HCT116 (cell line): Measurements from ENCODE around the gene FAM234B.

Experiments
- EGR1 ChIP-seq: IDR thresholded peaks from 2 replicates; pipeline ENCODE4 v1.6.1; 2012; ENCODE audit warnings: low read depth
- EZH2 ChIP-seq: fragments of 200-600 bp; sonication (generic); IDR thresholded peaks from 2 replicates; pipeline ENCODE4 v1.6.1; 2017; ENCODE audit warnings: antibody characterized with exemption, mixed run types
- POLR2A ChIP-seq: IDR thresholded peaks from 2 replicates; pipeline ENCODE4 v1.7.0; 2011; ENCODE audit warnings: borderline replicate concordance; ENCODE audit not compliant: insufficient read depth, insufficient read length; ENCODE audit errors: extremely low read depth
- TF ChIP-seq, protein P1 (sequence below), 3 experiments: fragments of 200-600 bp in 1 of 3; sonication (generic) in 1 of 3; IDR thresholded peaks in 2 of 3; conservative IDR thresholded peaks in 1 of 3; 2 replicates each; pipeline ENCODE4 v1.5.1; 2012 to 2017; ENCODE audit warnings: low read depth in 2 of 3, low read length in 2 of 3, antibody characterized with exemption in 1 of 3, borderline replicate concordance in 1 of 3, control low read depth in 1 of 3, mild to moderate bottlenecking in 1 of 3, mixed read lengths in 1 of 3, mixed run types in 1 of 3, moderate library complexity in 1 of 3; ENCODE audit not compliant: insufficient read depth in 1 of 3

DNA sequence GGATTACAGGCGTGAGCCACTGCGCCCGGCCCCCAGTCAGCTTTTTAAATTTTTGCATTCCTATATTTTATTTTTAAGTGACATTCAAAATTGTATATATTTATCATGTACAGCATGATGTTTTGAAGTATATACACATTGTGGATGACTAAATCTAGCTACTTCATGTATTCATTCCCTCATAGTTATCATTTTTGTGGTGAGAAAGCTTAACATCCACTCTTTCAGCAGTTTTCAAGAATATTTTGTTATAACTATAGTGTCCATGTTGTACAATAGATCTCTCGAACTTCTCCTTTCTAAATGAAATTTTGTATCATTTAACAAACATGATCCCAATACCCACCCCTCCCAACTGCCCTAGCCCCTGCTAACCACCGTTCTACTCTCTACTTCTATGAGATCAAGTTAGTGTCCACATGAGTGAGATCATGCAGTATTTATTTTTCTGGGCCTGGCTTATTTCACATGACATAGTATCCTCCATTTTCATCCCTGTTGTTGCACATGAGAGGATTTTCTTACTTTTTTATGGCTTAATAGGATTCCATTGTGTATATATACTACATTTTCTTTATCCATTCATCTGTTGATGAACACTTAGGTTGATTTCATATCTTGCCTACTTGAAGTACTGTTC is 35.3 kb upstream of the FAM234B start:
- TF ChIP-seq EGR1 (no peak), EZH2 (no peak), POLR2A (no peak)
- TF ChIP-seq, protein P1, sequence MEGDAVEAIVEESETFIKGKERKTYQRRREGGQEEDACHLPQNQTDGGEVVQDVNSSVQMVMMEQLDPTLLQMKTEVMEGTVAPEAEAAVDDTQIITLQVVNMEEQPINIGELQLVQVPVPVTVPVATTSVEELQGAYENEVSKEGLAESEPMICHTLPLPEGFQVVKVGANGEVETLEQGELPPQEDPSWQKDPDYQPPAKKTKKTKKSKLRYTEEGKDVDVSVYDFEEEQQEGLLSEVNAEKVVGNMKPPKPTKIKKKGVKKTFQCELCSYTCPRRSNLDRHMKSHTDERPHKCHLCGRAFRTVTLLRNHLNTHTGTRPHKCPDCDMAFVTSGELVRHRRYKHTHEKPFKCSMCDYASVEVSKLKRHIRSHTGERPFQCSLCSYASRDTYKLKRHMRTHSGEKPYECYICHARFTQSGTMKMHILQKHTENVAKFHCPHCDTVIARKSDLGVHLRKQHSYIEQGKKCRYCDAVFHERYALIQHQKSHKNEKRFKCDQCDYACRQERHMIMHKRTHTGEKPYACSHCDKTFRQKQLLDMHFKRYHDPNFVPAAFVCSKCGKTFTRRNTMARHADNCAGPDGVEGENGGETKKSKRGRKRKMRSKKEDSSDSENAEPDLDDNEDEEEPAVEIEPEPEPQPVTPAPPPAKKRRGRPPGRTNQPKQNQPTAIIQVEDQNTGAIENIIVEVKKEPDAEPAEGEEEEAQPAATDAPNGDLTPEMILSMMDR (IDR thresholded peaks at IDR 0.05 in 2 of 3, conservative IDR thresholded peaks at IDR 0.05 in 1 of 3; ENCODE audit: borderline replicate concordance in 1 of 3, insufficient read depth in 1 of 3, low read depth in 2 of 3, low read length in 2 of 3) = no peak
